IMR-90 (cell line): ENCODE results near the gene CCDC120. TPM values are rescaled to one million over a fixed set of nuclear protein-coding genes. Genes with fewer than 3 reads are reported as not detected.

Experiments used
- ATAC-seq: fragments of 200-7000 bp; cut with Tn5 transposase; 2 replicates; pipeline ENCODE4 v1.9.1; 2020; ENCODE audit warnings: low read depth, mild to moderate bottlenecking, moderate library complexity
- BruUV-seq: library from RNA; stranded (reverse); fragments of 400-500 nt; replicated peaks from 2 replicates; lab custom pipeline; 2021; lab: Mats Ljungman, UMichigan
- CTCF ChIA-PET: fragments of 300-600 bp; formaldehyde crosslinking; extraction: SDS; loops from one replicate; lab custom pipeline; 2021; ENCODE audit warnings: antibody characterized with exemption; lab: Yijun Ruan, JAX
- POLR2A ChIA-PET: fragments of 300-600 bp; sonication (Branson Sonifier 250); formaldehyde crosslinking; loops from one replicate; lab custom pipeline; 2022; ENCODE audit warnings: antibody characterized with exemption; ENCODE audit not compliant: unreplicated experiment; lab: Charles Lee
- DNase-seq: peaks from one replicate; pipeline ENCODE4 v3.0.0; 2013
- H2AFZ ChIP-seq: replicated peaks from 2 replicates; pipeline ENCODE3; 2013; ENCODE audit warnings: low read length, mild to moderate bottlenecking; ENCODE audit not compliant: poor library complexity
- H2AK5ac ChIP-seq: 2 replicates; pipeline ENCODE4 v1.6.1; 2013; ENCODE audit warnings: low read depth, low read length, inconsistent platforms
- H2AK9ac ChIP-seq: replicated peaks from 2 replicates; pipeline ENCODE3; 2013; ENCODE audit warnings: mild to moderate bottlenecking, low read depth, low read length, moderate library complexity; ENCODE audit not compliant: poor library complexity
- H2BK120ac ChIP-seq: 2 replicates; pipeline ENCODE4 v1.6.1; 2013; ENCODE audit warnings: low read depth, low read length, inconsistent platforms
- H2BK15ac ChIP-seq: 3 replicates; pipeline ENCODE4 v1.6.1; 2013; ENCODE audit warnings: low read depth, low read length, inconsistent platforms
- H2BK20ac ChIP-seq: 2 replicates; pipeline ENCODE4 v1.6.1; 2013; ENCODE audit warnings: low read depth, mild to moderate bottlenecking, inconsistent platforms, low read length, moderate library complexity
- H2BK5ac ChIP-seq: 2 replicates; pipeline ENCODE4 v1.6.1; 2013; ENCODE audit warnings: mild to moderate bottlenecking, low read depth, low read length, inconsistent platforms; ENCODE audit not compliant: poor library complexity, severe bottlenecking
- H3K14ac ChIP-seq: replicated peaks from 2 replicates; pipeline ENCODE4 v1.6.1; 2013; ENCODE audit warnings: low read depth, low read length, inconsistent platforms
- H3K18ac ChIP-seq: 2 replicates; pipeline ENCODE4 v1.6.1; 2013; ENCODE audit warnings: low read depth, low read length, control low read depth
- H3K23ac ChIP-seq: 2 replicates; pipeline ENCODE4 v1.6.1; 2013; ENCODE audit warnings: low read depth, low read length, inconsistent platforms
- H3K27ac ChIP-seq: 2 replicates; pipeline ENCODE4 v1.5.1; 2013; ENCODE audit warnings: mild to moderate bottlenecking, control low read depth, low read length; ENCODE audit not compliant: insufficient read depth
- H3K27me3 ChIP-seq: 2 replicates; pipeline ENCODE4 v1.6.1; 2013; ENCODE audit warnings: low read length; ENCODE audit not compliant: control insufficient read depth, insufficient read depth
- H3K36me3 ChIP-seq: 2 replicates; pipeline ENCODE4 v1.6.1; 2013; ENCODE audit warnings: low read length, mixed read lengths; ENCODE audit not compliant: control insufficient read depth, insufficient read depth
- H3K4ac ChIP-seq: 2 replicates; pipeline ENCODE4 v1.6.1; 2013; ENCODE audit warnings: low read depth, low read length, inconsistent platforms
- H3K4me1 ChIP-seq: 2 replicates; pipeline ENCODE4 v1.6.1; 2013; ENCODE audit warnings: low read length, mixed read lengths; ENCODE audit not compliant: control insufficient read depth, insufficient read depth
- H3K4me2 ChIP-seq: 2 replicates; pipeline ENCODE4 v1.6.1; 2013; ENCODE audit warnings: low read depth, mild to moderate bottlenecking, control low read depth, low read length, moderate library complexity
- H3K4me3 ChIP-seq: 2 replicates; pipeline ENCODE4 v1.5.1; 2013; ENCODE audit warnings: low read depth, mild to moderate bottlenecking, control low read depth, low read length, moderate library complexity; ENCODE audit not compliant: insufficient read depth
- H3K56ac ChIP-seq: 2 replicates; pipeline ENCODE4 v1.6.1; 2013; ENCODE audit warnings: low read length, inconsistent platforms; ENCODE audit not compliant: insufficient read depth; ENCODE audit errors: extremely low read depth
- H3K79me1 ChIP-seq, 2 experiments: 2 replicates each; pipeline ENCODE4 v1.6.1; 2013; ENCODE audit warnings: low read length in 2 of 2, inconsistent platforms in 1 of 2, low read depth in 1 of 2
- H3K9ac ChIP-seq: 2 replicates; pipeline ENCODE4 v1.6.1; 2013; ENCODE audit warnings: low read depth, low read length, control low read depth
- H3K9me1 ChIP-seq: 2 replicates; pipeline ENCODE4 v1.6.1; 2013; ENCODE audit warnings: low read length, inconsistent platforms; ENCODE audit not compliant: insufficient read depth
- H3K9me3 ChIP-seq: 2 replicates; pipeline ENCODE4 v1.6.1; 2013; ENCODE audit warnings: low read length; ENCODE audit not compliant: control insufficient read depth, insufficient read depth
- H4K20me1 ChIP-seq: 2 replicates; pipeline ENCODE4 v1.6.1; 2013; ENCODE audit warnings: low read length, inconsistent platforms; ENCODE audit not compliant: insufficient read depth
- H4K5ac ChIP-seq: 2 replicates; pipeline ENCODE4 v1.6.1; 2013; ENCODE audit warnings: mild to moderate bottlenecking, low read depth, low read length, control low read depth
- H4K8ac ChIP-seq, 2 experiments: 2 replicates each; pipeline ENCODE4 v1.6.1; 2013; ENCODE audit warnings: low read depth in 2 of 2, low read length in 2 of 2, control low read depth in 1 of 2, inconsistent platforms in 1 of 2
- H4K91ac ChIP-seq: 2 replicates; pipeline ENCODE4 v1.6.1; 2013; ENCODE audit warnings: low read depth, low read length, inconsistent platforms; ENCODE audit not compliant: insufficient read depth
- BHLHE40 ChIP-seq: fragments of 150-350 bp; IDR thresholded peaks from 2 replicates; pipeline ENCODE4 v1.6.1; 2016; ENCODE audit warnings: mild to moderate bottlenecking, low read depth, low read length
- CEBPB ChIP-seq: IDR thresholded peaks from 2 replicates; pipeline ENCODE4 v1.6.1; 2012; ENCODE audit warnings: low read depth, low read length, improper control_type of control experiment
- CHD1 ChIP-seq: IDR thresholded peaks from 2 replicates; pipeline ENCODE4 v1.6.1; 2012; ENCODE audit warnings: low read depth, low read length, improper control_type of control experiment
- FOS ChIP-seq: fragments of 150-350 bp; IDR thresholded peaks from 2 replicates; pipeline ENCODE4 v1.6.1; 2016; ENCODE audit warnings: low read depth, low read length
- MAFK ChIP-seq: IDR thresholded peaks from 2 replicates; pipeline ENCODE4 v1.6.1; 2012; ENCODE audit warnings: low read depth, low read length, improper control_type of control experiment
- MAZ ChIP-seq: IDR thresholded peaks from 2 replicates; pipeline ENCODE4 v1.6.1; 2012; ENCODE audit warnings: low read depth, mild to moderate bottlenecking, low read length, improper control_type of control experiment, moderate library complexity, borderline replicate concordance
- MXI1 ChIP-seq: IDR thresholded peaks from 2 replicates; pipeline ENCODE4 v1.6.1; 2012; ENCODE audit warnings: low read depth, mild to moderate bottlenecking, low read length, moderate library complexity, borderline replicate concordance
- NFE2L2 ChIP-seq: fragments of 150-350 bp; IDR thresholded peaks from 2 replicates; pipeline ENCODE4 v1.6.1; 2016; ENCODE audit warnings: low read depth, mild to moderate bottlenecking, low read length
- POLR2A ChIP-seq: IDR thresholded peaks from 2 replicates; pipeline ENCODE4 v1.6.1; 2012; ENCODE audit warnings: mild to moderate bottlenecking, low read depth, low read length
- RAD21 ChIP-seq: IDR thresholded peaks from 2 replicates; pipeline ENCODE4 v1.6.1; 2012; ENCODE audit warnings: low read length, improper control_type of control experiment
- RCOR1 ChIP-seq: IDR thresholded peaks from 2 replicates; pipeline ENCODE4 v1.6.1; 2012; ENCODE audit warnings: mild to moderate bottlenecking, low read length, improper control_type of control experiment; ENCODE audit not compliant: insufficient replicate concordance
- RFX5 ChIP-seq: IDR thresholded peaks from 2 replicates; pipeline ENCODE4 v1.8.0; 2012; ENCODE audit warnings: low read depth, mild to moderate bottlenecking, low read length, moderate library complexity
- SMC3 ChIP-seq: fragments of 150-350 bp; IDR thresholded peaks from 2 replicates; pipeline ENCODE4 v1.6.1; 2016; ENCODE audit warnings: low read depth, mild to moderate bottlenecking, antibody characterized with exemption, low read length, moderate library complexity
- WGBS, 2 experiments: methylation state at CpG; one replicate each; pipeline versions ENCODE4 v1.1.5 to v1.1.7; 2013; ENCODE audit warnings: missing lambda C conversion rate in 2 of 2; ENCODE audit not compliant: insufficient read length in 1 of 2; ENCODE audit errors: extremely low coverage in 2 of 2; 5-methylcytosine and 5-hydroxymethylcytosine counted together
- dilution Hi-C: fragments of 300-500 bp; cut with HindIII; formaldehyde crosslinking; loops from one replicate; pipeline ENCODE4 v1.14.3; 2018; ENCODE audit warnings: low sequenced_read_pairs; ENCODE audit not compliant: unreplicated experiment
- in situ Hi-C: fragments of 300-500 bp; cut with MboI; formaldehyde crosslinking; loops from 3 replicates; pipeline ENCODE4 v1.14.3; 2019; ENCODE audit warnings: low sequenced_read_pairs, inconsistent platforms, mixed read lengths
- intact Hi-C: fragments of 100-400 bp; cut with micrococcal nuclease; formaldehyde crosslinking; loops from 2 replicates; pipeline ENCODE4 v1.10.0; 2022
- polyA plus RNA-seq, 3 experiments: library from polyadenylated mRNA; depleted of rRNA; stranded (reverse); fragments of >200 nt; gene quantifications; 2 replicates each; pipeline ENCODE4 v1.2.3, GENCODE V29; 2012; ENCODE audit warnings: low replicate concordance in 1 of 3
- total RNA-seq: library from RNA; depleted of rRNA; stranded (reverse); fragments of >200 nt; gene quantifications from 2 replicates; pipeline ENCODE4 v1.2.3, GENCODE V29; 2012
- TF ChIP-seq, protein P1 (sequence below): fragments of 150-350 bp; IDR thresholded peaks from 2 replicates; pipeline ENCODE4 v1.6.1; 2016; ENCODE audit warnings: low read depth, mild to moderate bottlenecking, low read length, moderate library complexity, borderline replicate concordance
- TF ChIP-seq, protein P2 (sequence below): fragments of 150-350 bp; IDR thresholded peaks from 2 replicates; pipeline ENCODE4 v1.6.1; 2017; ENCODE audit warnings: mild to moderate bottlenecking, antibody characterized with exemption, low read length, low read depth
- TF ChIP-seq, protein P3 (sequence below): conservative IDR thresholded peaks from 2 replicates; pipeline ENCODE4 v1.5.1; 2012; ENCODE audit warnings: mild to moderate bottlenecking, low read depth, low read length, improper control_type of control experiment

The CCDC120 gene
- total and polyA plus RNA-seq, 2 of the 4 experiments (the other 2 are of a cell fraction): 0.18 to 2.0 TPM

DNA sequence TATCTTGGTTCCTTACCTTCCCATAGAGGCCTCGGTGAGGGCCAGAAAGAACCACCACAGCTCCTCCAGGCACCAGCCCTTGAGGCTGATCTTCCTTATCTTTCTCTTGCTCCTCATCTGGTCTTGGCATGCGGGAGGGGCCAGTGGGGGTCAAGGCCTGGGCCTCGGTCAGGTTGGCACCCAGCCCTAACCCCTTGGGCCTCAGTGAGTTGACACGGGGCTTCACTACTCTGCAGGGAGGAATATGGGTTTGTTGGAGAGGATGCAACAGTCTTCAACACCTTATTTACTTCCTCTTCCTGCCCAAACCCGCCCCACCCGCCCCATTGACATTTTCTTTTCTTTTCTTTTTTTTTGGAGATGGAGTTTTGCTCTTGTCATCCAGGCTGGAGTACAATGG lies 58.8 kb downstream of the CCDC120 start:
- H4K5ac ChIP-seq: no peak overlapping the region
- 0 out of 4 replicates have a peak, but pooled peaks cover 3% of the 10 kb centered on the region in 2 experiments for H3K79me1 ChIP-seq
- no peak overlapping the region for H2BK5ac ChIP-seq
- in situ Hi-C loops (no loop called here), intact Hi-C loops (no loop called here), dilution Hi-C loops (no loop called here)
- H4K8ac ChIP-seq: no peak overlapping the region
- H3K4ac ChIP-seq: no peak overlapping the region
- no peak overlapping the region for H3K4me3 ChIP-seq
- no peak overlapping the region for H2BK20ac ChIP-seq
- H3K9me3 ChIP-seq: no peaks in the 10 kb centered on the region
- ChIA-PET CTCF (no interaction called here), POLR2A (no interaction called here)
- no peak overlapping the region for H2BK15ac ChIP-seq
- H4K20me1 ChIP-seq: no peaks in the 10 kb centered on the region
- H2BK120ac ChIP-seq: no peak overlapping the region
- H3K27me3 ChIP-seq: no peaks in the 10 kb centered on the region
- ATAC-seq (no peak), DNase-seq (no peak)
- no peak overlapping the region for H3K14ac ChIP-seq
- no peak overlapping the region for H4K91ac ChIP-seq
- no CpG with 5 or more reads among the region's 6 CpGs for WGBS, 2 experiments
- TF ChIP-seq RCOR1 (no peak), MAZ (no peak), POLR2A (no peak), CEBPB (no peak), NFE2L2 (no peak), RAD21 (no peak), RFX5 (no peak), SMC3 (no peak), FOS (no peak), BHLHE40 (no peak), CHD1 (no peak), MXI1 (no peak), MAFK (no peak)
- TF ChIP-seq, protein P1, sequence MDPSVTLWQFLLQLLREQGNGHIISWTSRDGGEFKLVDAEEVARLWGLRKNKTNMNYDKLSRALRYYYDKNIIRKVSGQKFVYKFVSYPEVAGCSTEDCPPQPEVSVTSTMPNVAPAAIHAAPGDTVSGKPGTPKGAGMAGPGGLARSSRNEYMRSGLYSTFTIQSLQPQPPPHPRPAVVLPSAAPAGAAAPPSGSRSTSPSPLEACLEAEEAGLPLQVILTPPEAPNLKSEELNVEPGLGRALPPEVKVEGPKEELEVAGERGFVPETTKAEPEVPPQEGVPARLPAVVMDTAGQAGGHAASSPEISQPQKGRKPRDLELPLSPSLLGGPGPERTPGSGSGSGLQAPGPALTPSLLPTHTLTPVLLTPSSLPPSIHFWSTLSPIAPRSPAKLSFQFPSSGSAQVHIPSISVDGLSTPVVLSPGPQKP: no peak
- TF ChIP-seq, protein P2, sequence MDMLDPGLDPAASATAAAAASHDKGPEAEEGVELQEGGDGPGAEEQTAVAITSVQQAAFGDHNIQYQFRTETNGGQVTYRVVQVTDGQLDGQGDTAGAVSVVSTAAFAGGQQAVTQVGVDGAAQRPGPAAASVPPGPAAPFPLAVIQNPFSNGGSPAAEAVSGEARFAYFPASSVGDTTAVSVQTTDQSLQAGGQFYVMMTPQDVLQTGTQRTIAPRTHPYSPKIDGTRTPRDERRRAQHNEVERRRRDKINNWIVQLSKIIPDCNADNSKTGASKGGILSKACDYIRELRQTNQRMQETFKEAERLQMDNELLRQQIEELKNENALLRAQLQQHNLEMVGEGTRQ: no peak
- TF ChIP-seq, protein P3, sequence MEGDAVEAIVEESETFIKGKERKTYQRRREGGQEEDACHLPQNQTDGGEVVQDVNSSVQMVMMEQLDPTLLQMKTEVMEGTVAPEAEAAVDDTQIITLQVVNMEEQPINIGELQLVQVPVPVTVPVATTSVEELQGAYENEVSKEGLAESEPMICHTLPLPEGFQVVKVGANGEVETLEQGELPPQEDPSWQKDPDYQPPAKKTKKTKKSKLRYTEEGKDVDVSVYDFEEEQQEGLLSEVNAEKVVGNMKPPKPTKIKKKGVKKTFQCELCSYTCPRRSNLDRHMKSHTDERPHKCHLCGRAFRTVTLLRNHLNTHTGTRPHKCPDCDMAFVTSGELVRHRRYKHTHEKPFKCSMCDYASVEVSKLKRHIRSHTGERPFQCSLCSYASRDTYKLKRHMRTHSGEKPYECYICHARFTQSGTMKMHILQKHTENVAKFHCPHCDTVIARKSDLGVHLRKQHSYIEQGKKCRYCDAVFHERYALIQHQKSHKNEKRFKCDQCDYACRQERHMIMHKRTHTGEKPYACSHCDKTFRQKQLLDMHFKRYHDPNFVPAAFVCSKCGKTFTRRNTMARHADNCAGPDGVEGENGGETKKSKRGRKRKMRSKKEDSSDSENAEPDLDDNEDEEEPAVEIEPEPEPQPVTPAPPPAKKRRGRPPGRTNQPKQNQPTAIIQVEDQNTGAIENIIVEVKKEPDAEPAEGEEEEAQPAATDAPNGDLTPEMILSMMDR: no peak
- no peak overlapping the region for H3K18ac ChIP-seq
- H3K4me2 ChIP-seq: no peak overlapping the region
- peaks cover 20% of the 10 kb centered on the region for H3K36me3 ChIP-seq
- H3K56ac ChIP-seq: no peak overlapping the region
- no TSS peak for BruUV-seq
- H3K23ac ChIP-seq: no peak overlapping the region
- H3K27ac ChIP-seq: no peak overlapping the region
- H2AFZ ChIP-seq: no peak overlapping the region
- no peak overlapping the region for H2AK5ac ChIP-seq
- H3K9me1 ChIP-seq: no peaks in the 10 kb centered on the region
- no peaks in the 10 kb centered on the region for H3K4me1 ChIP-seq
- H2AK9ac ChIP-seq: peak overlapping the region; percentile 50
- H3K9ac ChIP-seq: no peak overlapping the region
